Suprapubic skin (tissue), 4 donors: ENCODE measurements around the gene EXO1.

Source experiments
- EP300 ChIP-seq: sonication (generic); formaldehyde crosslinking; IDR thresholded peaks from one replicate; pipeline ENCODE4 v1.6.1; 2017; ENCODE audit warnings: antibody characterized with exemption
- POLR2A ChIP-seq, 2 donors: fragments of 450-650 bp; IDR thresholded peaks; one replicate each; pipeline ENCODE4 v1.6.1; 2017; ENCODE audit warnings: antibody characterized with exemption in 2 of 2, mild to moderate bottlenecking in 2 of 2, moderate library complexity in 2 of 2
- POLR2AphosphoS5 ChIP-seq, 3 donors: sonication (generic); formaldehyde crosslinking; IDR thresholded peaks; one replicate each; pipeline ENCODE4 v1.6.1; 2017; ENCODE audit warnings: antibody characterized with exemption in 3 of 3
- TF ChIP-seq, protein P1 (sequence below), 2 donors: fragments of 200-600 bp in 1 of 2; fragments of 450-650 bp in 1 of 2; sonication (generic) in 1 of 2; IDR thresholded peaks; one replicate each; pipeline ENCODE4 v1.5.1; 2016 to 2019; ENCODE audit warnings: antibody characterized with exemption in 2 of 2, mild to moderate bottlenecking in 1 of 2, moderate library complexity in 1 of 2

DNA sequence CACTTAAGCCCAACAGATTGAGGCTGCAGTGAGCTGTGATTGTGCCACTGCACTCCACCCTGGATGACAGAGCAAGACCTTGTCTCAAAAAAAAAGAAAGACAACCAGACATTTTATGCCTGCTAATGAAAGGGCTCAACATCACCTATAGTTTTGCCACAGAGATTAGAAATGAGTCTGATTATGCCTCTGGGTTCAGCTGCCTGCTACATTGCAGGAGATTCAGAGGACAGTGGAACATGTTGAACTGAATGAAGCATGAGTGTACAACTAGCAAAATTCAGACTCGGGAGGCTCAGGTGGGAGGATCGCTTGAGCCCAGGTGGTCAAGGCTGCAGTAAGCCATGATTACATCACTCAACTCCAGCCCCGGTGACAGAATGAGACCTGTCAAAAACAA, 46.0 kb downstream of the EXO1 start:
- TF ChIP-seq, protein P1, sequence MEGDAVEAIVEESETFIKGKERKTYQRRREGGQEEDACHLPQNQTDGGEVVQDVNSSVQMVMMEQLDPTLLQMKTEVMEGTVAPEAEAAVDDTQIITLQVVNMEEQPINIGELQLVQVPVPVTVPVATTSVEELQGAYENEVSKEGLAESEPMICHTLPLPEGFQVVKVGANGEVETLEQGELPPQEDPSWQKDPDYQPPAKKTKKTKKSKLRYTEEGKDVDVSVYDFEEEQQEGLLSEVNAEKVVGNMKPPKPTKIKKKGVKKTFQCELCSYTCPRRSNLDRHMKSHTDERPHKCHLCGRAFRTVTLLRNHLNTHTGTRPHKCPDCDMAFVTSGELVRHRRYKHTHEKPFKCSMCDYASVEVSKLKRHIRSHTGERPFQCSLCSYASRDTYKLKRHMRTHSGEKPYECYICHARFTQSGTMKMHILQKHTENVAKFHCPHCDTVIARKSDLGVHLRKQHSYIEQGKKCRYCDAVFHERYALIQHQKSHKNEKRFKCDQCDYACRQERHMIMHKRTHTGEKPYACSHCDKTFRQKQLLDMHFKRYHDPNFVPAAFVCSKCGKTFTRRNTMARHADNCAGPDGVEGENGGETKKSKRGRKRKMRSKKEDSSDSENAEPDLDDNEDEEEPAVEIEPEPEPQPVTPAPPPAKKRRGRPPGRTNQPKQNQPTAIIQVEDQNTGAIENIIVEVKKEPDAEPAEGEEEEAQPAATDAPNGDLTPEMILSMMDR (IDR thresholded peaks at IDR 0.05) = no peak
- TF ChIP-seq POLR2A (IDR thresholded peaks at IDR 0.05) (no peak), POLR2AphosphoS5 (IDR thresholded peaks at IDR 0.05) (no peak), EP300 (no peak)
